ENCODE measurements around the gene MMP24.
"Not testable (repeated sequence)": the region's sequence is repeated elsewhere in the genome, so short reads cannot be mapped to it uniquely, and the experiment has no call there.

The MMP24 gene

GRCh38 chr20:35295674-35296073, 69.2 kb downstream of the MMP24 start:
- no peak for DNase-seq

- DNase-seq = no peak
Measured at GRCh38 chr20:35296101-35296554, 69.6 kb downstream of the MMP24 start.

- DNase-seq = no peak
Measured at GRCh38 chr20:35297155-35297554, 70.7 kb downstream of the MMP24 start.

- DNase-seq = no peak
Measured at GRCh38 chr20:35297740-35298139, 71.2 kb downstream of the MMP24 start.

- DNase-seq = no peak
Measured at GRCh38 chr20:35298264-35298663, 71.8 kb downstream of the MMP24 start.

GRCh38 chr20:35299780-35300179, 73.3 kb downstream of the MMP24 start:
- no peak for DNase-seq

- no peak for DNase-seq
Measured at GRCh38 chr20:35300469-35301262, 74.2 kb downstream of the MMP24 start.

- DNase-seq = no peak
Measured at GRCh38 chr20:35301426-35301825, 74.9 kb downstream of the MMP24 start.

- DNase-seq = no peak
Measured at GRCh38 chr20:35302421-35303335, 76.2 kb downstream of the MMP24 start.

GRCh38 chr20:35303382-35303734, 76.9 kb downstream of the MMP24 start:
- DNase-seq = no peak

- peak; percentile 49 for DNase-seq
Measured at GRCh38 chr20:35303735-35304491, 77.4 kb downstream of the MMP24 start.

- no peak for DNase-seq
Measured at GRCh38 chr20:35304956-35305355, 78.5 kb downstream of the MMP24 start.

- peak; percentile 67 for DNase-seq
Measured at GRCh38 chr20:35305682-35306556, 79.4 kb downstream of the MMP24 start.

- no peak for DNase-seq
Measured at GRCh38 chr20:35306931-35307517, 80.5 kb downstream of the MMP24 start.

GRCh38 chr20:35307666-35308653, 81.5 kb downstream of the MMP24 start:
- no peak for DNase-seq

- no peak for DNase-seq
Measured at GRCh38 chr20:35311409-35311808, 84.9 kb downstream of the MMP24 start.

GRCh38 chr20:35311822-35312221, 85.3 kb downstream of the MMP24 start:
- no peak for DNase-seq

- no peak for DNase-seq
Measured at GRCh38 chr20:35312318-35312717, 85.8 kb downstream of the MMP24 start.

GRCh38 chr20:35314816-35315631, 88.5 kb downstream of the MMP24 start:
- DNase-seq = no peak

- DNase-seq = not testable (repeated sequence)
Measured at GRCh38 chr20:35315632-35316020, 89.1 kb downstream of the MMP24 start.
